ENCODE measurements around the gene ATP2C2.

DNA sequence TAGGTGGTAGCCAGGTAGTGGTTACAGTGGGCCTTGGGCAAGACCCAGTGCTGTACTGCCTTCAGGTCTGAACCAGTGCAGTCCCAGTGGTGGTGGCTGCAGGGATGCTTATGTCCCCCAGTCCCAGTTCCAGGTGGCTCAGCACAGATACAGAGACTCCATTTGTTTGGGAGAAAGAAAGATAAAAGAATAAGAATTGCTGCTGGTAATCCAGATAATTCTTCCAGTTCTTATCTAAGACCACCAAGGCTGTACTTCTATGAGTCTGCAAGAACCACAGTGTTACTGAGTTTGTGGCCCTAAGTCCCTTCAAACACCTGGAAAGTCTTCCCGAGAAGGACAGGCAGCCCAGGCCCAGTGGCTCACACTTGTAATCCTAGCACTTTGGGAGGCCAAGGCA is 33.9 kb upstream of the ATP2C2 start:
- no peak for TF ChIP-seq POLR2AphosphoS5 (IDR thresholded peaks at IDR 0.05)
- TF ChIP-seq, protein P1, sequence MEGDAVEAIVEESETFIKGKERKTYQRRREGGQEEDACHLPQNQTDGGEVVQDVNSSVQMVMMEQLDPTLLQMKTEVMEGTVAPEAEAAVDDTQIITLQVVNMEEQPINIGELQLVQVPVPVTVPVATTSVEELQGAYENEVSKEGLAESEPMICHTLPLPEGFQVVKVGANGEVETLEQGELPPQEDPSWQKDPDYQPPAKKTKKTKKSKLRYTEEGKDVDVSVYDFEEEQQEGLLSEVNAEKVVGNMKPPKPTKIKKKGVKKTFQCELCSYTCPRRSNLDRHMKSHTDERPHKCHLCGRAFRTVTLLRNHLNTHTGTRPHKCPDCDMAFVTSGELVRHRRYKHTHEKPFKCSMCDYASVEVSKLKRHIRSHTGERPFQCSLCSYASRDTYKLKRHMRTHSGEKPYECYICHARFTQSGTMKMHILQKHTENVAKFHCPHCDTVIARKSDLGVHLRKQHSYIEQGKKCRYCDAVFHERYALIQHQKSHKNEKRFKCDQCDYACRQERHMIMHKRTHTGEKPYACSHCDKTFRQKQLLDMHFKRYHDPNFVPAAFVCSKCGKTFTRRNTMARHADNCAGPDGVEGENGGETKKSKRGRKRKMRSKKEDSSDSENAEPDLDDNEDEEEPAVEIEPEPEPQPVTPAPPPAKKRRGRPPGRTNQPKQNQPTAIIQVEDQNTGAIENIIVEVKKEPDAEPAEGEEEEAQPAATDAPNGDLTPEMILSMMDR (IDR thresholded peaks at IDR 0.05), result no peak
